SK-N-SH treated with all-trans-retinoic acid at 6 μM for 48 hours (cell line): ENCODE results near the gene CLVS2.

Source experiments
- RARB ChIP-seq: fragments of 250-450 bp; sonication (Bioruptor Pico); IDR thresholded peaks from 2 replicates; pipeline ENCODE4 v1.8.0; 2021; ENCODE audit warnings: mild to moderate bottlenecking, moderate library complexity
- TSHZ2 ChIP-seq: fragments of 250-450 bp; sonication (Bioruptor Pico); IDR thresholded peaks from 2 replicates; pipeline ENCODE4 v1.5.0; 2020; ENCODE audit warnings: mild to moderate bottlenecking, moderate library complexity
- ZNF565 ChIP-seq: fragments of 450-650 bp; formaldehyde crosslinking; conservative IDR thresholded peaks from 2 replicates; pipeline ENCODE4 v1.5.0; 2020; ENCODE audit warnings: low read depth, mild to moderate bottlenecking, moderate library complexity

- no peak for TF ChIP-seq TSHZ2 (CRISPR knock-in tag)
- no peak for TF ChIP-seq ZNF565 (CRISPR knock-in tag)
- no peak for TF ChIP-seq RARB (CRISPR knock-in tag)
Measured at GRCh38 chr6:123117145-123117908, 121.3 kb downstream of the CLVS2 start.
